H9 (cell line): ENCODE results near the gene ZNF474. TPM values are rescaled to one million over a fixed set of nuclear protein-coding genes. Genes with fewer than 3 reads are reported as not detected.

ENCODE experiments used
- DNase-seq: peaks from one replicate; pipeline ENCODE4 v3.0.0-alpha.2; 2017
- H2AFZ ChIP-seq: one replicate; pipeline ENCODE4 v1.6.1; 2013; ENCODE audit warnings: mild to moderate bottlenecking, low read length, control low read depth, moderate library complexity
- H2AK5ac ChIP-seq: 2 replicates; pipeline ENCODE4 v1.6.1; 2013; ENCODE audit warnings: low read length, control low read depth, mixed read lengths; ENCODE audit not compliant: insufficient read length
- H2BK120ac ChIP-seq: one replicate; pipeline ENCODE4 v1.6.1; 2013; ENCODE audit warnings: low read depth, mild to moderate bottlenecking, low read length, control low read depth, inconsistent platforms; ENCODE audit not compliant: poor library complexity, severe bottlenecking
- H2BK12ac ChIP-seq: 2 replicates; pipeline ENCODE4 v1.6.1; 2013; ENCODE audit warnings: low read length, control low read depth, mixed read lengths, low read depth; ENCODE audit not compliant: insufficient read length
- H2BK15ac ChIP-seq: 2 replicates; pipeline ENCODE4 v1.6.1; 2013; ENCODE audit warnings: low read depth, low read length, control low read depth
- H2BK20ac ChIP-seq: one replicate; pipeline ENCODE4 v1.6.1; 2013; ENCODE audit warnings: low read depth, mild to moderate bottlenecking, low read length, control low read depth, inconsistent platforms; ENCODE audit not compliant: poor library complexity, severe bottlenecking
- H2BK5ac ChIP-seq: 2 replicates; pipeline ENCODE4 v1.6.1; 2013; ENCODE audit warnings: low read length, control low read depth, mixed read lengths; ENCODE audit not compliant: insufficient read length
- H3K14ac ChIP-seq: 2 replicates; pipeline ENCODE4 v1.6.1; 2013; ENCODE audit warnings: low read length, control low read depth; ENCODE audit not compliant: insufficient read depth
- H3K18ac ChIP-seq: 2 replicates; pipeline ENCODE4 v1.6.1; 2013; ENCODE audit warnings: low read depth, mild to moderate bottlenecking, mixed read lengths, low read length, control low read depth; ENCODE audit not compliant: insufficient read length
- H3K23ac ChIP-seq: 2 replicates; pipeline ENCODE4 v1.6.1; 2013; ENCODE audit warnings: low read length, control low read depth, mixed read lengths, low read depth; ENCODE audit not compliant: insufficient read length
- H3K23me2 ChIP-seq: 2 replicates; pipeline ENCODE4 v1.6.1; 2013; ENCODE audit warnings: low read depth, mild to moderate bottlenecking, mixed read lengths, low read length, control low read depth; ENCODE audit not compliant: insufficient read length, poor library complexity, severe bottlenecking
- H3K27ac ChIP-seq: 2 replicates; pipeline ENCODE4 v1.5.1; 2013; ENCODE audit warnings: low read length, control low read depth, mixed read lengths, low read depth; ENCODE audit not compliant: insufficient read length
- H3K27me3 ChIP-seq: 2 replicates; pipeline ENCODE4 v1.6.1; 2013; ENCODE audit warnings: low read length, control low read depth, inconsistent platforms; ENCODE audit not compliant: insufficient read depth
- H3K4ac ChIP-seq: 2 replicates; pipeline ENCODE4 v1.6.1; 2013; ENCODE audit warnings: low read depth, mild to moderate bottlenecking, control low read depth, inconsistent platforms, low read length, moderate library complexity
- H3K4me1 ChIP-seq: 2 replicates; pipeline ENCODE4 v1.6.1; 2013; ENCODE audit warnings: low read length, control low read depth, inconsistent platforms; ENCODE audit not compliant: insufficient read depth
- H3K4me2 ChIP-seq: 2 replicates; pipeline ENCODE4 v1.6.1; 2013; ENCODE audit warnings: low read length, control low read depth, mixed read lengths; ENCODE audit not compliant: insufficient read length, insufficient read depth
- H3K56ac ChIP-seq: 2 replicates; pipeline ENCODE4 v1.6.1; 2013; ENCODE audit warnings: low read depth, mild to moderate bottlenecking, mixed read lengths, low read length, control low read depth; ENCODE audit not compliant: insufficient read length
- H3K79me1 ChIP-seq: 2 replicates; pipeline ENCODE4 v1.6.1; 2013; ENCODE audit warnings: low read depth, mild to moderate bottlenecking, moderate library complexity, low read length, control low read depth, inconsistent platforms; ENCODE audit not compliant: insufficient read depth, poor library complexity, severe bottlenecking
- H3K79me2 ChIP-seq: 2 replicates; pipeline ENCODE4 v1.6.1; 2013; ENCODE audit warnings: low read length, control low read depth, inconsistent platforms; ENCODE audit not compliant: insufficient read depth
- H3K9ac ChIP-seq: 2 replicates; pipeline ENCODE4 v1.6.1; 2013; ENCODE audit warnings: low read length, control low read depth, mixed read lengths; ENCODE audit not compliant: insufficient read length; ENCODE audit errors: extremely low read depth
- H3K9me3 ChIP-seq: one replicate; pipeline ENCODE4 v1.6.1; 2013; ENCODE audit warnings: low read depth, low read length, inconsistent platforms; ENCODE audit not compliant: control insufficient read depth
- H3T11ph ChIP-seq: one replicate; pipeline ENCODE4 v1.6.1; 2013; ENCODE audit warnings: mild to moderate bottlenecking, low read length, control low read depth, inconsistent platforms
- H4K20me1 ChIP-seq: one replicate; pipeline ENCODE4 v1.6.1; 2013; ENCODE audit not compliant: control insufficient read depth, insufficient read length, insufficient read depth
- H4K5ac ChIP-seq: 2 replicates; pipeline ENCODE4 v1.6.1; 2013; ENCODE audit warnings: low read depth, mild to moderate bottlenecking, mixed read lengths, low read length, control low read depth; ENCODE audit not compliant: insufficient read length
- H4K8ac ChIP-seq: replicated peaks from 2 replicates; pipeline ENCODE4 v1.6.1; 2013; ENCODE audit warnings: low read length, control low read depth, mixed read lengths, low read depth; ENCODE audit not compliant: insufficient read length
- H4K91ac ChIP-seq: 2 replicates; pipeline ENCODE4 v1.6.1; 2013; ENCODE audit warnings: low read depth, mild to moderate bottlenecking, moderate library complexity, mixed read lengths, low read length, control low read depth; ENCODE audit not compliant: insufficient read length
- H3K27ac Mint-ChIP-seq, 3 experiments: 2 replicates in 2 of 3; 3 replicates in 1 of 3; pipeline ENCODE4 v1.8.0; 2020 to 2021; ENCODE audit warnings: mixed read lengths in 3 of 3, mild to moderate bottlenecking in 1 of 3, moderate library complexity in 1 of 3
- H3K27me3 Mint-ChIP-seq: 2 replicates; pipeline ENCODE4 v1.8.0; 2021; ENCODE audit warnings: low read depth, mild to moderate bottlenecking, moderate library complexity, mixed read lengths
- H3K36me3 Mint-ChIP-seq, 3 experiments: 2 replicates in 2 of 3; 3 replicates in 1 of 3; pipeline ENCODE4 v1.8.0; 2020 to 2021; ENCODE audit warnings: low read depth in 3 of 3, mixed read lengths in 3 of 3; ENCODE audit not compliant: insufficient read depth in 1 of 3
- H3K4me1 Mint-ChIP-seq, 2 experiments: 2 replicates each; pipeline ENCODE4 v1.8.0; 2020; ENCODE audit warnings: mixed read lengths in 2 of 2
- H3K4me3 Mint-ChIP-seq, 2 experiments: 2 replicates in 1 of 2; 3 replicates in 1 of 2; pipeline ENCODE4 v1.8.0; 2020 to 2021; ENCODE audit warnings: mild to moderate bottlenecking in 2 of 2, mixed read lengths in 2 of 2, moderate library complexity in 1 of 2
- H3K9me3 Mint-ChIP-seq, 2 experiments: 2 replicates in 1 of 2; 3 replicates in 1 of 2; pipeline ENCODE4 v1.8.0; 2020; ENCODE audit warnings: mild to moderate bottlenecking in 2 of 2, mixed read lengths in 2 of 2, moderate library complexity in 1 of 2
- CTCF ChIP-seq: fragments of 200-600 bp; sonication (generic); conservative IDR thresholded peaks from 3 replicates; pipeline ENCODE4 v1.8.0; 2021; ENCODE audit warnings: antibody characterized with exemption, mild to moderate bottlenecking
- WGBS: extraction: QIAGEN DNeasy Blood & Tissue Kit; methylation state at CpG from one replicate; pipeline ENCODE4 v1.1.7; 2013; ENCODE audit warnings: missing lambda C conversion rate, low lambda C conversion rate, mixed read lengths; ENCODE audit not compliant: insufficient read length; ENCODE audit errors: extremely low coverage; 5-methylcytosine and 5-hydroxymethylcytosine counted together
- total RNA-seq: library from RNA; stranded (reverse); gene quantifications from 2 replicates; pipeline ENCODE4 v1.2.1, GENCODE V29; 2021

Gene ZNF474
- total RNA-seq, 1 experiment from 2014 or later, result not detected

- Histone ChIP-seq H2BK12ac (no peak overlapping the region), H4K5ac (no peak overlapping the region), H4K20me1 (no peaks in the 10 kb centered on the region), H3K79me2 (no peaks in the 10 kb centered on the region), H2BK5ac (no peak overlapping the region), H3K4me1 (no peaks in the 10 kb centered on the region; the same call in 1 of the 2 replicates), H2AFZ (no peak overlapping the region), H3K23me2 (no peaks in the 10 kb centered on the region), H3K9ac (no peak overlapping the region), H3K9me3 (no peaks in the 10 kb centered on the region), H3K27ac (no peak overlapping the region), H2AK5ac (no peak overlapping the region), H4K91ac (no peak overlapping the region), H3K18ac (no peak overlapping the region), H2BK120ac (no peak overlapping the region), H3K79me1 (no peaks in the 10 kb centered on the region), H3T11ph (no peak overlapping the region), H3K14ac (no peak overlapping the region), H3K4me2 (no peak overlapping the region), H3K23ac (no peak overlapping the region), H4K8ac (no peak overlapping the region), H3K4ac (no peak overlapping the region), H2BK20ac (no peak overlapping the region), H2BK15ac (no peak overlapping the region), H3K27me3 (no peaks in the 10 kb centered on the region), H3K56ac (no peak overlapping the region)
- peaks cover 9 to 15% of the 10 kb centered on the region in 2 experiments for H3K4me1 Mint-ChIP-seq
- H3K27me3 Mint-ChIP-seq, result peaks cover 7% of the 10 kb centered on the region
- no peak overlapping the region for H3K27ac Mint-ChIP-seq
- no peaks in the 10 kb centered on the region for H3K9me3 Mint-ChIP-seq
- DNase-seq, result no peak
- no peaks in the 10 kb centered on the region for H3K36me3 Mint-ChIP-seq
- WGBS, result no CpG with 5 or more reads among the region's 3 CpGs
- H3K4me3 Mint-ChIP-seq, result no peak overlapping the region
- TF ChIP-seq CTCF, result no peak
Observed at GRCh38 chr5:122085041-122085440, 44.3 kb upstream of the ZNF474 start.
